Muscle layer of duodenum (tissue), 2 donors: ENCODE results near the gene IGSF3.
A peak's percentile ranks its signal among the peaks of the same experiment; 100 is the strongest.

ENCODE experiments used
- H3K27ac ChIP-seq: one replicate; pipeline ENCODE4 v1.7.0; 2013; ENCODE audit warnings: mild to moderate bottlenecking, low read length
- H3K27me3 ChIP-seq: one replicate; pipeline ENCODE4 v1.7.0; 2013; ENCODE audit warnings: low read depth, mild to moderate bottlenecking, control low read depth, low read length
- H3K36me3 ChIP-seq, 2 donors: one replicate each; pipeline ENCODE4 v1.7.0; 2013; ENCODE audit warnings: low read length in 2 of 2, control low read depth in 1 of 2, mild to moderate bottlenecking in 1 of 2; ENCODE audit not compliant: insufficient read depth in 2 of 2, control insufficient read depth in 1 of 2
- H3K4me1 ChIP-seq, 2 donors: one replicate each; pipeline ENCODE4 v1.7.0; 2013; ENCODE audit warnings: low read length in 2 of 2, mild to moderate bottlenecking in 2 of 2, control low read depth in 1 of 2, moderate library complexity in 1 of 2; ENCODE audit not compliant: insufficient read depth in 2 of 2, control insufficient read depth in 1 of 2
- H3K4me3 ChIP-seq, 2 donors: one replicate each; pipeline ENCODE4 v1.7.0; 2013; ENCODE audit warnings: low read length in 2 of 2, low read depth in 1 of 2, mild to moderate bottlenecking in 1 of 2
- H3K9me3 ChIP-seq, 2 donors: one replicate each; pipeline ENCODE4 v1.7.0; 2013; ENCODE audit warnings: low read length in 2 of 2, control low read depth in 1 of 2, mild to moderate bottlenecking in 1 of 2; ENCODE audit not compliant: control insufficient read depth in 1 of 2
- donor health status: healthy.

The IGSF3 gene

GRCh38 chr1:116557323-116557878 is 110.1 kb downstream of the IGSF3 start:
- H3K27me3 ChIP-seq, result no peaks in the 10 kb centered on the region
- no peaks in the 10 kb centered on the region for H3K9me3 ChIP-seq
- peaks cover 4 to 6% of the 10 kb centered on the region in 2 donors for H3K4me1 ChIP-seq
- H3K27ac ChIP-seq, result no peak overlapping the region
- H3K4me3 ChIP-seq, result no peak overlapping the region
- no peaks in the 10 kb centered on the region for H3K36me3 ChIP-seq

DNA sequence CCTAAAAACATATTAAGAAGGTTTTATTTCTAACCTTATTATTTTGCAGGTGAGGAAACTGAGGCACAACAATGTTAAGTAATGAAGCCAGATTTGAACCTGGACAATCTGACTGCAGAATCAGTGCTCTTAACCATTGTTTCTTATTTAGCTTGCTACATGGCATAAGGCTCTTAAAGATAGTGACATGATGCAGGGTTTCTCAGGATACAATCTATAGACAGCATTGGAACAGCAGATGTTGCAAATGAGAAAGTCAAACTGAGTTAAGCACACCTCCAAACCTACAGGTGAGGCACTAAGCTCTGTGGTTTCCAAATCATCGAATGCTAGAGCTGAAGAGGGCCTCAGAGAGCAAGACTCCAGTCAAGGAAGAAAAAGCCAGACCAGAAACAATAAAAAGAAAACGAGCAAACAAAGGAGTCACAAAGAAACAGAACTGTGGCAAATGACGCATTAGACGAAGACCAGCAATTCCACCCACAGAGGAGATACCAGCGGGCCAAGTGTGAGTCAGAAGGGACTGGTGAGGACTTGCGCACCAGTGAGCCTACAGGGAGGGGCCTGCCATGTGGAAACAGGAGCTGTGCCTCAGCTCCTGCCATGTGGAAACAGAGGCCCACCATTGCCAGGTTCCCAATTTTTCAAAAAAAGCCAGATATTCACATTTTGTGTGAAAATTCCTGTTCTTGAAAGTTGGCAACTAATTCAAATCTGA is 111.1 kb downstream of the IGSF3 start:
- Histone ChIP-seq H3K4me1 (peaks cover 3 to 4% of the 10 kb centered on the region in 2 donors), H3K9me3 (no peaks in the 10 kb centered on the region), H3K4me3 (no peak overlapping the region), H3K27ac (peak overlapping the region; percentile 39), H3K27me3 (no peaks in the 10 kb centered on the region), H3K36me3 (no peaks in the 10 kb centered on the region)

- H3K4me1 ChIP-seq, result peaks cover 3 to 4% of the 10 kb centered on the region in 2 donors
- H3K36me3 ChIP-seq, result no peaks in the 10 kb centered on the region
- no peaks in the 10 kb centered on the region for H3K9me3 ChIP-seq
- H3K4me3 ChIP-seq, result no peak overlapping the region
- no peaks in the 10 kb centered on the region for H3K27me3 ChIP-seq
- no peak overlapping the region for H3K27ac ChIP-seq
Observed at GRCh38 chr1:116554924-116555323, 112.6 kb downstream of the IGSF3 start.

DNA sequence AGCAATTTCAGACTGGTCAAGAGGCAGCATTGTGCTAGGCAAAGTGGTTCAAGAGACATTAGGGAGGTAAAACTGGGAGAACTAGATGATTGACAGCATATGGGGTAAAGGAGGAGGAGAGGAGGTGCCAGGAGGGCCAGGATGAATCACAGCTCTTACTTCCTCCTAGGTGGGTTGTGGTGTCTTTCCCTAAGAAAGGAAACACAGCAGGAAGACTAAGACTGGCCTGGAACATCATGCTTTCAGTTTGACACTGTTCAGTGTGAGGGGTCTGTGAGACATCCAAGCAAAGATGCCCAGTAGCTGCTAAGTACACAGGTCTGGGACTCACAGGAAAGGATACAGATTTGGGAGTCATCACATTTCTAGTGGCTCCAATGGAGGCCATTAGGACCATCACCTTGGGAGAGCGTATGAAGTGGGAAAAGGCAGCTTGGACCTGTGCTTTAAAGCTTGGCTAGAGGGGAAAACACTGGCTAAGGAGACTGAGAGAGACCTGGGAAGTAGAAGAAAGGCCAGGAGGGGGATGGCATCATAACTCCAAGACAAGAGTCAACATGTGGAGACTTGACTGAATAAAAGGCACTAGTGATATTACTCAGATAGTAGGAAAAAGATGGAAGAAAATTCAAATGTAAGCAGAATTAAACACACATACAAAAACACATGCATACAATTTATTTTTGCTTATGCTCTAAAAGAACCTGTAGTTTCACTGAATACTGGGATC is 114.0 kb downstream of the IGSF3 start:
- no peaks in the 10 kb centered on the region for H3K36me3 ChIP-seq
- H3K4me3 ChIP-seq, result no peak overlapping the region
- peaks cover 3 to 4% of the 10 kb centered on the region in 2 donors for H3K4me1 ChIP-seq
- no peak overlapping the region for H3K27ac ChIP-seq
- H3K9me3 ChIP-seq, result no peaks in the 10 kb centered on the region
- H3K27me3 ChIP-seq, result no peaks in the 10 kb centered on the region

- no peak overlapping the region for H3K27ac ChIP-seq
- peaks cover 11 to 14% of the 10 kb centered on the region in 2 donors for H3K36me3 ChIP-seq
- H3K9me3 ChIP-seq, result no peaks in the 10 kb centered on the region
- no peaks in the 10 kb centered on the region for H3K27me3 ChIP-seq
- H3K4me1 ChIP-seq, result no peaks in the 10 kb centered on the region
- no peak overlapping the region for H3K4me3 ChIP-seq
Observed at GRCh38 chr1:116546354-116546977, 121.1 kb downstream of the IGSF3 start.

GRCh38 chr1:116545359-116545705 is 122.2 kb downstream of the IGSF3 start:
- Histone ChIP-seq H3K27ac (no peak overlapping the region), H3K27me3 (no peaks in the 10 kb centered on the region), H3K9me3 (no peaks in the 10 kb centered on the region), H3K36me3 (peaks cover 11 to 15% of the 10 kb centered on the region in 2 donors), H3K4me1 (no peaks in the 10 kb centered on the region), H3K4me3 (no peak overlapping the region)

- Histone ChIP-seq H3K27ac (no peak overlapping the region), H3K27me3 (no peaks in the 10 kb centered on the region), H3K9me3 (no peaks in the 10 kb centered on the region), H3K4me3 (no peak overlapping the region), H3K36me3 (peaks cover 11 to 15% of the 10 kb centered on the region in 2 donors), H3K4me1 (no peaks in the 10 kb centered on the region)
Observed at GRCh38 chr1:116544588-116545358, 122.8 kb downstream of the IGSF3 start.

GRCh38 chr1:116540088-116540487 is 127.4 kb downstream of the IGSF3 start:
- H3K9me3 ChIP-seq, result no peaks in the 10 kb centered on the region
- no peak overlapping the region for H3K4me3 ChIP-seq
- peaks cover 0 to 3% of the 10 kb centered on the region in 2 donors for H3K4me1 ChIP-seq
- H3K27ac ChIP-seq, result no peak overlapping the region
- H3K27me3 ChIP-seq, result no peaks in the 10 kb centered on the region
- peaks cover 23 to 24% of the 10 kb centered on the region in 2 donors for H3K36me3 ChIP-seq

DNA sequence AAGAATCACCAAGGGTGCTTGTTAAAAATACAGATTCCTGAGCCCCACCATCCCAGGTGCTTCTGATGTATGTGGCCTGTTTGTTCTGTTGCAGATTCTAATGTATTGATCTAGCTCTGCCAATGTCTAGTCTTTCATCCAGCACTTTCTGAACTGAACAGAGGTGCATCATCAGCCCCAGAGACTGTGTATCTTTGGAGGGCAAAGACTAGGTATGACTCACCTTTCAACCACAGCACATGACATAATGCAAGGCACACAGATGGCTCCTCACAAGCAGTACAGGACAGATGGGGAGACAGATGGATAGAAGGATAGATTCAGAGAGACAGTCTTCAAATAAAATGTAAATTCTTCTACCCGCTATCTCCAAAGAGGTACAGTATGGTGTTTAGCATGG is 129.0 kb downstream of the IGSF3 start:
- Histone ChIP-seq H3K4me3 (no peak overlapping the region), H3K9me3 (no peaks in the 10 kb centered on the region), H3K4me1 (peaks cover 0 to 3% of the 10 kb centered on the region in 2 donors), H3K36me3 (peaks cover 23 to 35% of the 10 kb centered on the region in 2 donors), H3K27me3 (no peaks in the 10 kb centered on the region), H3K27ac (no peak overlapping the region)

DNA sequence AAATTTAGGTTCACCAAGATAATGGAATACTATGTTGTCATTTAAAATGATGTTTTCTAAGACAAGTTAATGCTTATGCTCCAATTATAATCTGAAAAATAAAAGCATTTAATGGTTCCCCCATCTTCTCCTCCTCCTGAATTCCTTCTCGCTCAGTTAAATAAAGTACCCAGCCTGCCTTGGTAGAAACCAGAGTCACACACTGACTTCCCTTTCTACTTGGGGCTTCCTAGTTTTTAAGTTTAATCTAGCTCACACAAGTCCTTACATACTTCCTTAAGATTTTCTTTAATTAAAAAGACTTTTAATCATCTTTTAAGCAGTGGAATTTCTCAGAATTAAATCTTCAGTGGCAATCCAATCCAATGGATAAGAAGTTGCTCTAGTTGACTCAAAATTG is 129.6 kb downstream of the IGSF3 start:
- no peaks in the 10 kb centered on the region for H3K27me3 ChIP-seq
- H3K4me3 ChIP-seq, result no peak overlapping the region
- H3K27ac ChIP-seq, result no peak overlapping the region
- no peaks in the 10 kb centered on the region for H3K9me3 ChIP-seq
- H3K36me3 ChIP-seq, result peaks cover 19 to 32% of the 10 kb centered on the region in 2 donors
- H3K4me1 ChIP-seq, result peaks cover 0 to 3% of the 10 kb centered on the region in 2 donors
